ENCODE data around the gene ACSS3.

GRCh38 chr12:81295251-81295650, 217.4 kb downstream of the ACSS3 start:
- no peak for TF ChIP-seq POLR2A (IDR thresholded peaks at IDR 0.05; ENCODE audit: control extremely low read depth in 1 of 2, low read depth in 2 of 2, low read length in 2 of 2)
- no peak for TF ChIP-seq MAX (IDR thresholded peaks at IDR 0.05)
- TF ChIP-seq SRF (IDR thresholded peaks at IDR 0.05; ENCODE audit: low read depth, low read length) = no peak
- TF ChIP-seq, protein P1, sequence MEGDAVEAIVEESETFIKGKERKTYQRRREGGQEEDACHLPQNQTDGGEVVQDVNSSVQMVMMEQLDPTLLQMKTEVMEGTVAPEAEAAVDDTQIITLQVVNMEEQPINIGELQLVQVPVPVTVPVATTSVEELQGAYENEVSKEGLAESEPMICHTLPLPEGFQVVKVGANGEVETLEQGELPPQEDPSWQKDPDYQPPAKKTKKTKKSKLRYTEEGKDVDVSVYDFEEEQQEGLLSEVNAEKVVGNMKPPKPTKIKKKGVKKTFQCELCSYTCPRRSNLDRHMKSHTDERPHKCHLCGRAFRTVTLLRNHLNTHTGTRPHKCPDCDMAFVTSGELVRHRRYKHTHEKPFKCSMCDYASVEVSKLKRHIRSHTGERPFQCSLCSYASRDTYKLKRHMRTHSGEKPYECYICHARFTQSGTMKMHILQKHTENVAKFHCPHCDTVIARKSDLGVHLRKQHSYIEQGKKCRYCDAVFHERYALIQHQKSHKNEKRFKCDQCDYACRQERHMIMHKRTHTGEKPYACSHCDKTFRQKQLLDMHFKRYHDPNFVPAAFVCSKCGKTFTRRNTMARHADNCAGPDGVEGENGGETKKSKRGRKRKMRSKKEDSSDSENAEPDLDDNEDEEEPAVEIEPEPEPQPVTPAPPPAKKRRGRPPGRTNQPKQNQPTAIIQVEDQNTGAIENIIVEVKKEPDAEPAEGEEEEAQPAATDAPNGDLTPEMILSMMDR (IDR thresholded peaks at IDR 0.05; ENCODE audit: control extremely low read depth in 1 of 3, insufficient read depth in 1 of 3, low read depth in 1 of 3, low read length in 3 of 3) = no peak

Data from H1 (cell line).